GM13976 (cell line): ENCODE results near the gene THOC5.
"Not testable (repeated sequence)": the region's sequence is repeated elsewhere in the genome, so short reads cannot be mapped to it uniquely, and the experiment has no call there.

ENCODE experiments used
- DNase-seq: peaks from one replicate; pipeline ENCODE4 v3.0.0; 2012; ENCODE audit warnings: low spot score
- in situ Hi-C: fragments of 300-500 bp; cut with MboI; formaldehyde crosslinking; loops from one replicate; pipeline ENCODE4 v1.12.0; 2022; ENCODE audit warnings: low sequenced_read_pairs, mixed read lengths, inconsistent platforms; ENCODE audit not compliant: unreplicated experiment
- TF ChIP-seq, protein P1 (sequence below): IDR thresholded peaks from 2 replicates; pipeline ENCODE4 v1.5.1; 2012; ENCODE audit warnings: borderline replicate concordance, mild to moderate bottlenecking; ENCODE audit not compliant: insufficient read depth; ENCODE audit errors: extremely low read depth, missing control alignments, control extremely low read depth

THOC5 gene

DNA sequence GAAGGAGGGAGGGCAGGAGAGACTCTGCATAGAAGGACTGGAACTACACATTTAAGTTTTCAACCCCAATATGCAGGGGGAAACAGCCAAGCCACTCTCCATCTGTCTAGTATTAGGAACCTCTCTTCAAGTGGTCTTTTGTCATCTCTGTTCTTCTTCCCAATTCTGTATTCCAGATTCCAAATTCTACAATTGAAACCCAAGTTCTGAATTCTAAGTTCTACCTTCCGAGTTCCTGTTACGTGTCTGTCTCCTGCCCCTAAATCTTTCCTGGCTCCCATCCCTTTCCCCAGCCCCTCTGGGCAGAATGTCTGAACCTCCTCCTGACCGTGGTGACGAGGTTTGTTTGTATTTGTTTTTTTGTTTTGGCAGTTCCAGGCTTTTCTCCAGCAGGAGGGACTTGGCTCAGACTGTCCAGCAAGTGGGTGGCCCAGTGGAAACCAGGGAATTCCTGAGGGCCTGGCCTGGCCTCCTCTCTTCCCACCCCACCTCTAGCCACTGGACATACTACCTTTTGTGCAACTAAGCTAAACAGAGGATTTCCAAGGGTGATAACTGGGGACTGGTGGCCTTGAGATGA lies 1.6 kb upstream of the THOC5 start:
- no peak for DNase-seq
- TF ChIP-seq, protein P1, sequence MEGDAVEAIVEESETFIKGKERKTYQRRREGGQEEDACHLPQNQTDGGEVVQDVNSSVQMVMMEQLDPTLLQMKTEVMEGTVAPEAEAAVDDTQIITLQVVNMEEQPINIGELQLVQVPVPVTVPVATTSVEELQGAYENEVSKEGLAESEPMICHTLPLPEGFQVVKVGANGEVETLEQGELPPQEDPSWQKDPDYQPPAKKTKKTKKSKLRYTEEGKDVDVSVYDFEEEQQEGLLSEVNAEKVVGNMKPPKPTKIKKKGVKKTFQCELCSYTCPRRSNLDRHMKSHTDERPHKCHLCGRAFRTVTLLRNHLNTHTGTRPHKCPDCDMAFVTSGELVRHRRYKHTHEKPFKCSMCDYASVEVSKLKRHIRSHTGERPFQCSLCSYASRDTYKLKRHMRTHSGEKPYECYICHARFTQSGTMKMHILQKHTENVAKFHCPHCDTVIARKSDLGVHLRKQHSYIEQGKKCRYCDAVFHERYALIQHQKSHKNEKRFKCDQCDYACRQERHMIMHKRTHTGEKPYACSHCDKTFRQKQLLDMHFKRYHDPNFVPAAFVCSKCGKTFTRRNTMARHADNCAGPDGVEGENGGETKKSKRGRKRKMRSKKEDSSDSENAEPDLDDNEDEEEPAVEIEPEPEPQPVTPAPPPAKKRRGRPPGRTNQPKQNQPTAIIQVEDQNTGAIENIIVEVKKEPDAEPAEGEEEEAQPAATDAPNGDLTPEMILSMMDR = no peak
- in situ Hi-C loops = no loop called here

GRCh38 chr22:29552357-29552756 lies 1.2 kb downstream of the THOC5 start:
- DNase-seq, in situ Hi-C loops: not testable (repeated sequence)

GRCh38 chr22:29550005-29550404 lies 3.6 kb downstream of the THOC5 start:
- TF ChIP-seq, protein P1 = no peak
- in situ Hi-C loops = no loop called here
- no peak for DNase-seq

GRCh38 chr22:29545045-29545444 lies 8.5 kb downstream of the THOC5 start:
- DNase-seq, in situ Hi-C loops: not testable (repeated sequence)

DNA sequence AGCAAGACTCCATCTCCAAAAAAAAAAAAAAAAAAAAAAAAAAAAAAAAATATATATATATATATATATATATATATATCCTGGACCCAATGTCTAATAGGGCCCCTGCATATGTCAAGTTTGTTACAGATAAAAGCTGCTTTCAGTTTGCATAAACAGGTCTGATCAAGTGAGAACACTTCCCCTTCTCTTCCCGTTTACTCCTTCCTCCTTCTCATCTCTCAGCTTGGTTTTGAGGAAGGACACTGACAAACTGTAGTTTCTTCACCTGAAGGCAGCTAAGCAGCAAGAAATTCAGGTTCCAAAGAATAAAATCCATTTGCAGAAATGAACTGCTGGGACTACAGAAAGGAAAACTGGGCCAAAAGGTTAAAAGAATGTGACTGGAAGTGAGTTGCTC lies 11.7 kb downstream of the THOC5 start:
- DNase-seq = no peak
- TF ChIP-seq, protein P1 = no peak
- in situ Hi-C loops = no loop called here

DNA sequence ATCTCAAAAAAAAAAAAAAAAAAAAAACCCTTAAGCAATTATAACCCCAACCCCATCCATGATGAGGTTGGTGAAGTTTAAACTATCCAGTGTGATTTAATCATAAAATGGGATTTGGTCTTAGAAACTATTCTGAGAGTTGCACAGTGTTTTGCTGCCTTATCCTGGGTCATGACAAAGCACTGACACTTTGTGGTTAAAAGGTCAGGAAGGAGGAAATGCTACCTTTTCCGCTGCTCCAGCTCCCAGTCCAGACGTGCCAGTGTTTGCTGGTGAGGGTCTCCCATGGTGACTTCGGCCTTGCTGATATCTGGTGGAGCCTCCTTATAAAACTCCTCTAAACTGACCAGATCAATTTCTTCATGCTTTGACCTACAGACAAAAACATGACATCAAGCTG lies 14.5 kb downstream of the THOC5 start:
- TF ChIP-seq, protein P1 = no peak
- in situ Hi-C loops = no loop called here
- no peak for DNase-seq

GRCh38 chr22:29536411-29536810 lies 17.1 kb downstream of the THOC5 start:
- no peak for DNase-seq
- TF ChIP-seq, protein P1 = no peak
- in situ Hi-C loops = no loop called here

- DNase-seq = no peak
- in situ Hi-C loops = no loop called here
- TF ChIP-seq, protein P1 = no peak
Measured at GRCh38 chr22:29531419-29531818, 22.1 kb downstream of the THOC5 start.
